Activated T-cell treated with anti-CD3 and anti-CD28 coated beads for 1 hour (primary cell): ENCODE measurements around the gene ATP6AP1.
"Not testable (repeated sequence)": the region's sequence is repeated elsewhere in the genome, so short reads cannot be mapped to it uniquely, and the experiment has no call there.

Experiments used
- DNase-seq: peaks from one replicate; pipeline ENCODE4 v3.0.0-alpha.2; 2020; ENCODE audit warnings: low read depth

The ATP6AP1 gene

GRCh38 chrX:154428176-154429171 lies at the start of gene ATP6AP1:
Gene ATP6AP1 (plus strand): TSS chrX:154428677. CDS start chrX:154428693, 16 bp downstream.
- DNase-seq = peak; percentile 77

GRCh38 chrX:154378799-154379568 lies 49.5 kb upstream of the ATP6AP1 start, which contains the start of gene EMD:
Gene EMD (plus strand): TSS chrX:154379295. CDS start chrX:154379485, 190 bp downstream.
- peak; percentile 89 for DNase-seq

GRCh38 chrX:154379569-154379951 lies 48.9 kb upstream of the ATP6AP1 start:
- DNase-seq = no peak

GRCh38 chrX:154380153-154380552 lies 48.3 kb upstream of the ATP6AP1 start:
- no peak for DNase-seq

- DNase-seq = no peak
These were observed 47.7 kb upstream of the ATP6AP1 start for GRCh38 chrX:154380787-154381186.

- DNase-seq = no peak
These were observed 47.2 kb upstream of the ATP6AP1 start for GRCh38 chrX:154381271-154381670.

- no peak for DNase-seq
These were observed 45.9 kb upstream of the ATP6AP1 start for GRCh38 chrX:154382483-154383069.

- no peak for DNase-seq
These were observed 44.9 kb upstream of the ATP6AP1 start for GRCh38 chrX:154383359-154384283.

GRCh38 chrX:154384284-154384892 lies 44.1 kb upstream of the ATP6AP1 start:
- DNase-seq = no peak

- DNase-seq = not testable (repeated sequence)
These were observed 40.4 kb upstream of the ATP6AP1 start for GRCh38 chrX:154388094-154388493.

- not testable (repeated sequence) for DNase-seq
These were observed 39.8 kb upstream of the ATP6AP1 start for GRCh38 chrX:154388649-154389048.

- not testable (repeated sequence) for DNase-seq
These were observed 38.4 kb upstream of the ATP6AP1 start for GRCh38 chrX:154389812-154390747.

- not testable (repeated sequence) for DNase-seq
These were observed 32.1 kb upstream of the ATP6AP1 start for GRCh38 chrX:154396363-154396762.

GRCh38 chrX:154396973-154397887 lies 31.2 kb upstream of the ATP6AP1 start:
- peak; percentile 36 for DNase-seq

GRCh38 chrX:154397888-154398667 lies 30.4 kb upstream of the ATP6AP1 start, which contains the start of gene RPL10:
Gene RPL10 (plus strand): TSS chrX:154398377. CDS start chrX:154398520, 143 bp downstream.
- DNase-seq = peak; percentile 78

GRCh38 chrX:154398668-154399526 lies 29.6 kb upstream of the ATP6AP1 start:
- peak; percentile 73 for DNase-seq
